Stimulated activated CD8-positive, alpha-beta memory T cell treated with anti-CD3 and anti-CD28 coated beads, Interleukin-12 subunit alpha, Interleukin-12 subunit beta, amount 100 ng/mL, for 4 hours (primary cell): ENCODE results near the gene NCOA7.
"Not testable (repeated sequence)": the region's sequence is repeated elsewhere in the genome, so short reads cannot be mapped to it uniquely, and the experiment has no call there.

ENCODE experiments used
- DNase-seq: peaks from one replicate; pipeline ENCODE4 v3.0.0-alpha.2; 2020; ENCODE audit warnings: low read depth

NCOA7 gene

GRCh38 chr6:125950293-125950692 is 159.5 kb downstream of the NCOA7 start:
- no peak for DNase-seq

GRCh38 chr6:125950716-125951115 is 160.0 kb downstream of the NCOA7 start:
- not testable (repeated sequence) for DNase-seq

GRCh38 chr6:125951323-125951722 is 160.6 kb downstream of the NCOA7 start:
- no peak for DNase-seq

GRCh38 chr6:125952764-125953501 is 162.2 kb downstream of the NCOA7 start:
- DNase-seq, result no peak

GRCh38 chr6:125953502-125953875 is 162.7 kb downstream of the NCOA7 start:
- no peak for DNase-seq

- DNase-seq, result no peak
Observed at GRCh38 chr6:125954735-125955339, 164.1 kb downstream of the NCOA7 start.

- no peak for DNase-seq
Observed at GRCh38 chr6:125955973-125956372, 165.2 kb downstream of the NCOA7 start.

GRCh38 chr6:125956506-125957390 is 166.0 kb downstream of the NCOA7 start, which contains the start of gene HINT3:
Gene HINT3, plus strand, starts transcription at chr6:125956770. Its CDS starts 208 bp downstream, at chr6:125956978.
- peak; percentile 94 for DNase-seq

GRCh38 chr6:125957391-125957693 is 166.6 kb downstream of the NCOA7 start:
- no peak for DNase-seq

- no peak for DNase-seq
Observed at GRCh38 chr6:125957845-125958244, 167.1 kb downstream of the NCOA7 start.

GRCh38 chr6:125959041-125959440 is 168.3 kb downstream of the NCOA7 start:
- no peak for DNase-seq

- no peak for DNase-seq
Observed at GRCh38 chr6:125961117-125961516, 170.4 kb downstream of the NCOA7 start.

GRCh38 chr6:125962900-125963497 is 172.2 kb downstream of the NCOA7 start:
- no peak for DNase-seq

GRCh38 chr6:125963817-125964216 is 173.1 kb downstream of the NCOA7 start:
- DNase-seq, result no peak

- DNase-seq, result no peak
Observed at GRCh38 chr6:125966569-125966968, 175.8 kb downstream of the NCOA7 start.

GRCh38 chr6:125968493-125968892 is 177.7 kb downstream of the NCOA7 start:
- DNase-seq, result no peak

- DNase-seq, result no peak
Observed at GRCh38 chr6:125970760-125971159, 180.0 kb downstream of the NCOA7 start.

GRCh38 chr6:125972478-125972877 is 181.7 kb downstream of the NCOA7 start:
- not testable (repeated sequence) for DNase-seq

- DNase-seq, result no peak
Observed at GRCh38 chr6:125974214-125974866, 183.6 kb downstream of the NCOA7 start.

- DNase-seq, result no peak
Observed at GRCh38 chr6:125979101-125979500, 188.3 kb downstream of the NCOA7 start.
